ACC112 (cell line): ENCODE data around the gene SLAIN2.

ENCODE experiments used
- H2AFZ ChIP-seq: fragments of 200-600 bp; sonication (generic); one replicate; pipeline ENCODE4 v1.6.0; 2017; ENCODE audit warnings: antibody characterized with exemption, low read length; ENCODE audit not compliant: unreplicated experiment
- H3K27ac ChIP-seq: fragments of 200-600 bp; sonication (generic); 2 replicates; pipeline ENCODE4 v1.5.1; 2014; ENCODE audit warnings: low read depth, mild to moderate bottlenecking, antibody characterized with exemption, low read length, moderate library complexity
- H3K27me3 ChIP-seq: fragments of 200-600 bp; sonication (generic); 2 replicates; pipeline ENCODE4 v1.6.1; 2014; ENCODE audit warnings: mild to moderate bottlenecking, antibody characterized with exemption, low read length, moderate library complexity, mixed read lengths; ENCODE audit not compliant: insufficient read depth
- H3K36me3 ChIP-seq: fragments of 200-600 bp; sonication (generic); 2 replicates; pipeline ENCODE4 v1.6.1; 2016; ENCODE audit warnings: mild to moderate bottlenecking, antibody characterized with exemption, low read length, moderate library complexity, mixed read lengths; ENCODE audit not compliant: insufficient read depth
- H3K4me1 ChIP-seq: fragments of 200-600 bp; sonication (generic); one replicate; pipeline ENCODE4 v1.6.1; 2016; ENCODE audit warnings: low read length, mixed read lengths; ENCODE audit not compliant: insufficient read depth, unreplicated experiment, control insufficient read depth
- H3K4me3 ChIP-seq: fragments of 200-600 bp; sonication (generic); 2 replicates; pipeline ENCODE4 v1.5.1; 2014; ENCODE audit warnings: mild to moderate bottlenecking, low read depth, low read length
- H3K79me2 ChIP-seq: fragments of 200-600 bp; sonication (generic); one replicate; pipeline ENCODE4 v1.6.0; 2016; ENCODE audit warnings: low read length; ENCODE audit not compliant: control insufficient read depth, unreplicated experiment, insufficient read depth

The SLAIN2 gene

GRCh38 chr4:48369248-48369647 lies 27.9 kb downstream of the SLAIN2 start:
- Histone ChIP-seq H2AFZ (no peak overlapping the region), H3K27me3 (no peaks in the 10 kb centered on the region), H3K79me2 (peaks cover 57% of the 10 kb centered on the region), H3K36me3 (no peaks in the 10 kb centered on the region), H3K27ac (no peak overlapping the region), H3K4me1 (peaks cover 9% of the 10 kb centered on the region), H3K4me3 (no peak overlapping the region)

- H3K27me3 ChIP-seq = no peaks in the 10 kb centered on the region
- peaks cover 57% of the 10 kb centered on the region for H3K79me2 ChIP-seq
- no peak overlapping the region for H3K27ac ChIP-seq
- no peak overlapping the region for H2AFZ ChIP-seq
- H3K4me3 ChIP-seq = no peak overlapping the region
- H3K36me3 ChIP-seq = no peaks in the 10 kb centered on the region
- H3K4me1 ChIP-seq = peaks cover 11% of the 10 kb centered on the region
Observed at GRCh38 chr4:48369771-48370170, 28.4 kb downstream of the SLAIN2 start.

- Histone ChIP-seq H3K27me3 (no peaks in the 10 kb centered on the region), H3K4me1 (peaks cover 17% of the 10 kb centered on the region), H3K27ac (no peak overlapping the region), H3K79me2 (peaks cover 54% of the 10 kb centered on the region), H3K4me3 (no peak overlapping the region), H2AFZ (no peak overlapping the region), H3K36me3 (no peaks in the 10 kb centered on the region)
Observed at GRCh38 chr4:48370260-48371134, 29.2 kb downstream of the SLAIN2 start.

- H3K27ac ChIP-seq = no peak overlapping the region
- H3K36me3 ChIP-seq = no peaks in the 10 kb centered on the region
- H3K79me2 ChIP-seq = peaks cover 37% of the 10 kb centered on the region
- no peaks in the 10 kb centered on the region for H3K27me3 ChIP-seq
- no peak overlapping the region for H2AFZ ChIP-seq
- H3K4me3 ChIP-seq = no peak overlapping the region
- peaks cover 22% of the 10 kb centered on the region for H3K4me1 ChIP-seq
Observed at GRCh38 chr4:48372272-48372671, 30.9 kb downstream of the SLAIN2 start.

GRCh38 chr4:48375651-48376304 lies 34.4 kb downstream of the SLAIN2 start:
- Histone ChIP-seq H3K27ac (peak overlapping the region; percentile 78), H3K27me3 (no peaks in the 10 kb centered on the region), H3K79me2 (peaks cover 19% of the 10 kb centered on the region), H3K4me3 (peak overlapping the region; percentile 8; the same call in 1 of the 2 replicates), H3K4me1 (peaks cover 27% of the 10 kb centered on the region), H2AFZ (no peak overlapping the region), H3K36me3 (no peaks in the 10 kb centered on the region)

GRCh38 chr4:48379587-48380180 lies 38.4 kb downstream of the SLAIN2 start:
- Histone ChIP-seq H2AFZ (no peak overlapping the region), H3K27ac (no peak overlapping the region), H3K27me3 (no peaks in the 10 kb centered on the region), H3K36me3 (peaks cover 17% of the 10 kb centered on the region), H3K4me1 (peaks cover 28% of the 10 kb centered on the region), H3K4me3 (no peak overlapping the region), H3K79me2 (peaks cover 11% of the 10 kb centered on the region)

- no peak overlapping the region for H3K4me3 ChIP-seq
- H3K4me1 ChIP-seq = peaks cover 19% of the 10 kb centered on the region
- peaks cover 19% of the 10 kb centered on the region for H3K36me3 ChIP-seq
- peaks cover 11% of the 10 kb centered on the region for H3K79me2 ChIP-seq
- no peak overlapping the region for H3K27ac ChIP-seq
- no peak overlapping the region for H2AFZ ChIP-seq
- H3K27me3 ChIP-seq = no peaks in the 10 kb centered on the region
Observed at GRCh38 chr4:48380583-48381167, 39.3 kb downstream of the SLAIN2 start.

GRCh38 chr4:48388525-48389154 lies 47.3 kb downstream of the SLAIN2 start:
- H3K36me3 ChIP-seq = peaks cover 17% of the 10 kb centered on the region
- no peaks in the 10 kb centered on the region for H3K79me2 ChIP-seq
- no peaks in the 10 kb centered on the region for H3K27me3 ChIP-seq
- H3K27ac ChIP-seq = no peak overlapping the region
- no peak overlapping the region for H2AFZ ChIP-seq
- H3K4me1 ChIP-seq = no peaks in the 10 kb centered on the region
- H3K4me3 ChIP-seq = no peak overlapping the region

- no peak overlapping the region for H3K27ac ChIP-seq
- H3K27me3 ChIP-seq = no peaks in the 10 kb centered on the region
- no peak overlapping the region for H2AFZ ChIP-seq
- peaks cover 12% of the 10 kb centered on the region for H3K36me3 ChIP-seq
- H3K4me1 ChIP-seq = no peaks in the 10 kb centered on the region
- H3K4me3 ChIP-seq = no peak overlapping the region
- peaks cover 5% of the 10 kb centered on the region for H3K79me2 ChIP-seq
Observed at GRCh38 chr4:48396043-48396442, 54.7 kb downstream of the SLAIN2 start.

- Histone ChIP-seq H3K27ac (no peak overlapping the region), H3K27me3 (no peaks in the 10 kb centered on the region), H3K4me3 (no peak overlapping the region), H2AFZ (no peak overlapping the region), H3K79me2 (peaks cover 11% of the 10 kb centered on the region), H3K4me1 (no peaks in the 10 kb centered on the region), H3K36me3 (peaks cover 12% of the 10 kb centered on the region)
Observed at GRCh38 chr4:48400416-48400815, 59.1 kb downstream of the SLAIN2 start.
